Endothelial cell of umbilical vein (primary cell): ENCODE data around the gene SCLY. TPM values are rescaled to one million over a fixed set of nuclear protein-coding genes. Genes with fewer than 3 reads are reported as not detected.

ENCODE experiments used
- BruUV-seq: library from RNA; stranded (reverse); fragments of 400-500 nt; replicated peaks from 2 replicates; lab custom pipeline; 2021; lab: Mats Ljungman, UMichigan
- CTCF ChIA-PET: fragments of 300-600, 350-600 bp; sonication (Branson Sonifier 250); formaldehyde crosslinking; loops from one replicate; lab custom pipeline; 2021; ENCODE audit warnings: antibody characterized with exemption, inconsistent platforms; lab: Charles Lee
- POLR2A ChIA-PET: fragments of 300-600, 350-600 bp; sonication (Branson Sonifier 250); formaldehyde crosslinking; loops from one replicate; lab custom pipeline; 2021; ENCODE audit warnings: antibody characterized with exemption, inconsistent platforms; lab: Charles Lee
- DNase-seq: peaks from one replicate; pipeline ENCODE4 v3.0.0-alpha.2; 2011; ENCODE audit warnings: low read depth, low spot score
- FAIRE-seq: peaks from 2 replicates; lab custom pipeline; 2011; peaks lifted over from hg19 to GRCh38; lab: Jason Lieb, UNC
- H2AFZ ChIP-seq: 2 replicates; pipeline ENCODE4 v1.6.0; 2012; ENCODE audit warnings: low read depth, low read length, control low read depth, inconsistent platforms
- H3K27ac ChIP-seq: 2 replicates; pipeline ENCODE4 v1.5.1; 2011; ENCODE audit warnings: low read depth, mild to moderate bottlenecking, control low read depth, low read length, moderate library complexity; ENCODE audit not compliant: insufficient read depth
- H3K27me3 ChIP-seq, 2 experiments: 2 replicates each; pipeline versions ENCODE4 v1.6.0 to v1.6.1; 2011; ENCODE audit warnings: low read length in 2 of 2, mixed read lengths in 1 of 2; ENCODE audit not compliant: control insufficient read depth in 2 of 2, insufficient read depth in 2 of 2
- H3K36me3 ChIP-seq, 2 experiments: 2 replicates in 1 of 2; 3 replicates in 1 of 2; pipeline ENCODE4 v1.5.1; 2011; ENCODE audit warnings: low read length in 2 of 2, mild to moderate bottlenecking in 1 of 2, moderate library complexity in 1 of 2; ENCODE audit not compliant: control insufficient read depth in 2 of 2, insufficient read depth in 2 of 2; ENCODE audit errors: extremely low read depth in 1 of 2
- H3K4me1 ChIP-seq: 3 replicates; pipeline ENCODE4 v1.5.1; 2011; ENCODE audit warnings: mild to moderate bottlenecking, low read length; ENCODE audit not compliant: control insufficient read depth, insufficient read depth; ENCODE audit errors: extremely low read depth
- H3K4me2 ChIP-seq: 2 replicates; pipeline ENCODE4 v1.6.1; 2011; ENCODE audit warnings: low read length, control low read depth, mixed read lengths; ENCODE audit not compliant: insufficient read depth
- H3K4me3 ChIP-seq, 3 experiments: fragments of 200-600 bp in 1 of 3; sonication (generic), shearing (Covaris generic) in 1 of 3; replicated peaks in 1 of 3; 2 replicates each; pipeline ENCODE4 v1.5.1; 2011 to 2016; ENCODE audit warnings: control low read depth in 3 of 3, low read length in 3 of 3, mild to moderate bottlenecking in 2 of 3, inconsistent platforms in 1 of 3, low read depth in 1 of 3, moderate library complexity in 1 of 3; ENCODE audit not compliant: insufficient read depth in 1 of 3
- H3K79me2 ChIP-seq: 2 replicates; pipeline ENCODE4 v1.6.0; 2012; ENCODE audit warnings: low read length, inconsistent platforms; ENCODE audit not compliant: control insufficient read depth, insufficient read depth
- H3K9ac ChIP-seq: replicated peaks from 2 replicates; pipeline ENCODE3; 2011; ENCODE audit warnings: low read length, control low read depth; ENCODE audit not compliant: insufficient read depth; ENCODE audit errors: extremely low read depth
- H3K9me1 ChIP-seq: replicated peaks from 3 replicates; pipeline ENCODE4 v1.6.0; 2011; ENCODE audit warnings: mild to moderate bottlenecking, low read length; ENCODE audit not compliant: control insufficient read depth, insufficient read depth; ENCODE audit errors: extremely low read depth
- H3K9me3 ChIP-seq: replicated peaks from 2 replicates; pipeline ENCODE4 v1.5.1; 2012; ENCODE audit warnings: low read length, inconsistent platforms; ENCODE audit not compliant: control insufficient read depth, insufficient read depth
- H4K20me1 ChIP-seq: replicated peaks from 2 replicates; pipeline ENCODE3; 2011; ENCODE audit warnings: mild to moderate bottlenecking, low read length; ENCODE audit not compliant: control insufficient read depth, insufficient read depth; ENCODE audit errors: extremely low read depth
- EZH2 ChIP-seq: IDR thresholded peaks from 2 replicates; pipeline ENCODE4 v1.6.1; 2012; ENCODE audit warnings: borderline replicate concordance, low read depth, mild to moderate bottlenecking, moderate library complexity, low read length, inconsistent platforms; ENCODE audit not compliant: severe bottlenecking
- FOS ChIP-seq: IDR thresholded peaks from 2 replicates; pipeline ENCODE4 v1.6.1; 2011; ENCODE audit warnings: mild to moderate bottlenecking, low read length, moderate library complexity, borderline replicate concordance; ENCODE audit not compliant: insufficient read depth
- GATA2 ChIP-seq: IDR thresholded peaks from 2 replicates; pipeline ENCODE4 v1.7.0; 2011; ENCODE audit warnings: low read depth, mild to moderate bottlenecking, moderate library complexity, mixed read lengths, low read length; ENCODE audit not compliant: insufficient read length, insufficient read depth
- JUN ChIP-seq: IDR thresholded peaks from 2 replicates; pipeline ENCODE4 v1.6.1; 2011; ENCODE audit warnings: borderline replicate concordance, low read depth; ENCODE audit not compliant: insufficient read length, insufficient read depth
- MAX ChIP-seq: IDR thresholded peaks from 2 replicates; pipeline ENCODE4 v1.6.1; 2011; ENCODE audit not compliant: insufficient read depth, insufficient read length
- MYC ChIP-seq: IDR thresholded peaks from one replicate; pipeline ENCODE4 v1.6.1; 2011; ENCODE audit warnings: mild to moderate bottlenecking, low read depth, low read length
- POLR2A ChIP-seq: IDR thresholded peaks from 2 replicates; pipeline ENCODE4 v1.6.1; 2012; ENCODE audit warnings: low read depth, mild to moderate bottlenecking, control low read depth, low read length
- POLR2AphosphoS5 ChIP-seq: IDR thresholded peaks from 2 replicates; pipeline ENCODE4 v1.6.1; 2012; ENCODE audit warnings: low read depth, mild to moderate bottlenecking, control low read depth, low read length, moderate library complexity; ENCODE audit not compliant: insufficient read depth
- dilution Hi-C: fragments of 300-500 bp; cut with MboI; formaldehyde crosslinking; loops from one replicate; pipeline ENCODE4 v1.15.0; 2019; ENCODE audit warnings: low sequenced_read_pairs; ENCODE audit not compliant: extremely low pct_ligation_motif_present
- intact Hi-C: fragments of 100-400 bp; cut with micrococcal nuclease; formaldehyde crosslinking; loops from one replicate; pipeline ENCODE4 v1.10.0; 2022
- polyA plus RNA-seq, 4 experiments: library from polyadenylated mRNA; depleted of rRNA in 3 of 4; stranded (reverse) in 3 of 4; unstranded in 1 of 4; fragments of >200 nt; gene quantifications; 2 replicates each; pipeline versions ENCODE4 v1.2.1 to v1.2.3, GENCODE V29; 2011 to 2012; ENCODE audit warnings: missing spikeins in 1 of 4
- total RNA-seq: library from RNA; stranded (reverse); gene quantifications from 2 replicates; pipeline ENCODE4 v1.2.3, GENCODE V29; 2021
- TF ChIP-seq, protein P1 (sequence below), 2 donors: IDR thresholded peaks; 1 replicate in 1 of 2; 2 replicates in 1 of 2; pipeline ENCODE4 v1.5.1; 2011; ENCODE audit warnings: low read length in 2 of 2, mild to moderate bottlenecking in 2 of 2, moderate library complexity in 2 of 2, control low read depth in 1 of 2, inconsistent platforms in 1 of 2, low read depth in 1 of 2; ENCODE audit not compliant: insufficient read depth in 1 of 2; ENCODE audit errors: extremely low read depth in 1 of 2

Gene SCLY
- total and polyA plus RNA-seq, 2 donors (not counting 3 experiments of a cell fraction or from before 2014, with no cell fraction given): 22.6 to 32.7 TPM

- H3K4me2 ChIP-seq: no peak overlapping the region
- POLR2A ChIA-PET: no interaction called here
Measured at GRCh38 chr2:238142382-238143205, 81.8 kb downstream of the SCLY start.

More at GRCh38 chr2:238142382-238143205, 81.8 kb downstream of the SCLY start:
- Histone ChIP-seq H3K36me3 (no peaks in the 10 kb centered on the region), H3K27me3 (no peaks in the 10 kb centered on the region), H3K4me1 (no peaks in the 10 kb centered on the region), H3K9ac (no peak overlapping the region), H3K4me3 (no peak overlapping the region), H3K79me2 (no peaks in the 10 kb centered on the region), H3K9me1 (no peaks in the 10 kb centered on the region), H3K27ac (no peak overlapping the region), H2AFZ (no peak overlapping the region), H4K20me1 (no peaks in the 10 kb centered on the region), H3K9me3 (no peaks in the 10 kb centered on the region)
- CTCF ChIA-PET: no interaction called here
- intact Hi-C loops (loop anchor here (2.0 kb wide), 1 partner anchor 34 kb away; no protein-coding TSS in a partner anchor), dilution Hi-C loops (no loop called here)
- BruUV-seq: no TSS peak
- no peak for DNase-seq
- FAIRE-seq: no peak
- TF ChIP-seq JUN: no peak
- TF ChIP-seq, protein P1, sequence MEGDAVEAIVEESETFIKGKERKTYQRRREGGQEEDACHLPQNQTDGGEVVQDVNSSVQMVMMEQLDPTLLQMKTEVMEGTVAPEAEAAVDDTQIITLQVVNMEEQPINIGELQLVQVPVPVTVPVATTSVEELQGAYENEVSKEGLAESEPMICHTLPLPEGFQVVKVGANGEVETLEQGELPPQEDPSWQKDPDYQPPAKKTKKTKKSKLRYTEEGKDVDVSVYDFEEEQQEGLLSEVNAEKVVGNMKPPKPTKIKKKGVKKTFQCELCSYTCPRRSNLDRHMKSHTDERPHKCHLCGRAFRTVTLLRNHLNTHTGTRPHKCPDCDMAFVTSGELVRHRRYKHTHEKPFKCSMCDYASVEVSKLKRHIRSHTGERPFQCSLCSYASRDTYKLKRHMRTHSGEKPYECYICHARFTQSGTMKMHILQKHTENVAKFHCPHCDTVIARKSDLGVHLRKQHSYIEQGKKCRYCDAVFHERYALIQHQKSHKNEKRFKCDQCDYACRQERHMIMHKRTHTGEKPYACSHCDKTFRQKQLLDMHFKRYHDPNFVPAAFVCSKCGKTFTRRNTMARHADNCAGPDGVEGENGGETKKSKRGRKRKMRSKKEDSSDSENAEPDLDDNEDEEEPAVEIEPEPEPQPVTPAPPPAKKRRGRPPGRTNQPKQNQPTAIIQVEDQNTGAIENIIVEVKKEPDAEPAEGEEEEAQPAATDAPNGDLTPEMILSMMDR (IDR thresholded peaks at IDR 0.05; ENCODE audit: extremely low read depth in 1 of 2, insufficient read depth in 1 of 2, low read depth in 1 of 2, low read length in 2 of 2): no peak
- TF ChIP-seq POLR2A: no peak
- TF ChIP-seq MAX: no peak
- TF ChIP-seq POLR2AphosphoS5: no peak
- no peak for TF ChIP-seq EZH2
- TF ChIP-seq FOS: no peak
- no peak for TF ChIP-seq MYC
- no peak for TF ChIP-seq GATA2
